ENCODE results near the gene KDM3A.

DNA sequence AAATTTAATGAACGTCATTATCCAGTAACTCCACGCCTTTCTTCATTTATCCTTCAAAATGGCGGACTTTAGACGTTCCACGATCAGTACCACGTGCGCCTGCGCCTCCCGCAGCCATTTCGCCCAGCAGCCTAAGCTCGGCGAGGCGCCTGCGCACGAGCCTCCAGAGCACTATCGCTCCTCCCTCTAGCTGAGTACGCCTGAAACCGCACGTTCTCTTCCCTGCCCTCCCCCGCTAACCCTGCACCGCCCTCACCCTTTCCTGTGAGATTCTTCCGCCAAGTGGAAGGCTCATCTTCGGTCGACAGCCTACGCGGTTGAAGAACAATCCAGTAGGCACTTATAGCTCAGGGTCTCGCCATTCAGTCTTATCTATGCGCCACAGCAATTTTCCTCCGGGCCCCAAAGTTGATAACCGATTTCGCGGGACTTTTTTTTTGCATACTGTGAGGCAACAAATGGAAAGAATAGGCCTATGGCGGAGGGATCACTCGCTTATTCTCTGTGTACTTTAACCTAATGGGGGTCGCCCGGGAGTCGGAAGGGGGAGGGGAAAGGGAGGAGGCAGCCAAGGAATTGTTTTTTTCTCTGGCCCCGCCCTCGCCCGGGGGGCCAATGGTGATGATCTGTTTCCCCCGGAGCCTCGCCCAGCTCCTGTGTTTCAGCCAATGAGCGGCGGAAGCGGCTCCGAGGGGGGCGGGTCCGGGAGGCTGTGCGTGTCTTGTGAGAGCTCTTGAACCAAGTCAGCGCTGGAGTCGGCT, at the start of gene KDM3A:
- no peak for TF ChIP-seq POLR2A (IDR thresholded peaks at IDR 0.05; ENCODE audit: low read depth, low read length)
- no peak; the same call in 1 of the 2 replicates for TF ChIP-seq POLR2AphosphoS5 (IDR thresholded peaks at IDR 0.05; ENCODE audit: low read depth, low read length)

All from GM12892 (cell line).